Small intestine (tissue), 7 donors: Measurements from ENCODE around the gene STIL. TPM values are rescaled to one million over a fixed set of nuclear protein-coding genes. Genes with fewer than 3 reads are reported as not detected.
"Not testable (repeated sequence)": the region's sequence is repeated elsewhere in the genome, so short reads cannot be mapped to it uniquely, and the experiment has no call there.

Experiments
- DNase-seq, 2 donors: peaks; one replicate each; pipeline versions ENCODE4 v3.0.0 to v3.0.0-alpha.2; 2013
- FAIRE-seq: peaks from 2 replicates; lab custom pipeline; 2012; peaks lifted over from hg19 to GRCh38; lab: Jason Lieb, UNC
- H3K27ac ChIP-seq, 3 donors: one replicate each; pipeline ENCODE4 v1.5.1; 2013; ENCODE audit warnings: low read length in 2 of 3, mild to moderate bottlenecking in 2 of 3, control low read depth in 1 of 3, inconsistent platforms in 1 of 3, low read depth in 1 of 3, moderate library complexity in 1 of 3
- H3K27me3 ChIP-seq, 3 donors: one replicate each; pipeline ENCODE4 v1.6.1; 2013; ENCODE audit warnings: low read length in 3 of 3, inconsistent platforms in 1 of 3; ENCODE audit not compliant: control insufficient read depth in 3 of 3, insufficient read depth in 3 of 3
- H3K36me3 ChIP-seq, 3 donors: one replicate each; pipeline ENCODE4 v1.6.1; 2013; ENCODE audit warnings: low read length in 3 of 3, inconsistent platforms in 1 of 3, low read depth in 1 of 3, mild to moderate bottlenecking in 1 of 3, moderate library complexity in 1 of 3; ENCODE audit not compliant: control insufficient read depth in 3 of 3, insufficient read depth in 2 of 3
- H3K4me1 ChIP-seq, 3 donors: one replicate each; pipeline ENCODE4 v1.6.1; 2013; ENCODE audit warnings: low read length in 2 of 3, inconsistent platforms in 1 of 3, low read depth in 1 of 3, mild to moderate bottlenecking in 1 of 3, moderate library complexity in 1 of 3; ENCODE audit not compliant: control insufficient read depth in 3 of 3, insufficient read depth in 2 of 3
- H3K4me3 ChIP-seq, 3 donors: one replicate each; pipeline ENCODE4 v1.5.1; 2013; ENCODE audit warnings: low read length in 3 of 3, control low read depth in 1 of 3, inconsistent platforms in 1 of 3, low read depth in 1 of 3, mild to moderate bottlenecking in 1 of 3, moderate library complexity in 1 of 3
- H3K9me3 ChIP-seq, 2 donors: one replicate each; pipeline ENCODE4 v1.6.1; 2013; ENCODE audit warnings: low read depth in 1 of 2, low read length in 1 of 2; ENCODE audit not compliant: control insufficient read depth in 2 of 2, insufficient read depth in 1 of 2
- WGBS, 3 donors: extraction: QIAGEN DNeasy Blood & Tissue Kit; methylation state at CpG; one replicate each; pipeline ENCODE4 v1.1.7; 2013; 5-methylcytosine and 5-hydroxymethylcytosine counted together
- polyA plus RNA-seq, 4 donors: library from polyadenylated mRNA; stranded (reverse) in 3 of 4; unstranded in 1 of 4; fragments of 200-250 nt in 3 of 4; fragments of 120-200 nt in 1 of 4; gene quantifications; one replicate each; pipeline versions ENCODE4 v1.2.1 to v1.2.3, GENCODE V29; 2013
- donor health status: healthy with polysubstance abuse.
- donor health status: control.
- donor health status: control.
- donor health status: Bipolar disorder and iron deficiency.
- donor health status: healthy.

STIL gene
- polyA plus RNA-seq, 4 donors: 0.54 to 5.5 (median 3.2) TPM

DNA sequence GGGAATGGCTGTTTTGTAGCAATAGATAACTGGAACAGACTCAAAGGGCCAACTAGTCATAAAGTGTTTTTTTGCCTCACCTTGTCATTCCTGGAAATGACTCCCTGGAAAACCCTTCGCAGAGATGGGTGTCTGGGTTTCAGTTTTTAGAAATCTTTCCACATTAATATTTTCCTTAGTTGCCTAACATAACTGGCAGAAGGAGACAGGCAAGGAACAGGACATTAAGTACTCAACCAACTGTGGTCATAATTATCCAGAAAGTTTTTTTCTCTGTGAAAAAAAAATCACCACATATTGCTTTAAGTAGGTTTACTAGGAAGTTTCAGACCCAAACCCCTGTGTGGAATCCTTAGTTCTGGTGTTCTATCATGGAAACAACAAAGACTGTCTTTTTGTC, 16.3 kb upstream of the STIL start:
- no peak for FAIRE-seq
- Histone ChIP-seq H3K4me3 (no peak overlapping the region), H3K4me1 (peaks cover 0 to 19% (median 3%) of the 10 kb centered on the region in 3 donors), H3K27ac (no peak overlapping the region), H3K27me3 (no peaks in the 10 kb centered on the region), H3K36me3 (peaks cover 0 to 2% (median 0%) of the 10 kb centered on the region in 3 donors), H3K9me3 (no peaks in the 10 kb centered on the region)
- no peak for DNase-seq
- WGBS, 3 donors: 77 to 84% (median 82%) methylated on average over 1 of the region's 1 CpG

DNA sequence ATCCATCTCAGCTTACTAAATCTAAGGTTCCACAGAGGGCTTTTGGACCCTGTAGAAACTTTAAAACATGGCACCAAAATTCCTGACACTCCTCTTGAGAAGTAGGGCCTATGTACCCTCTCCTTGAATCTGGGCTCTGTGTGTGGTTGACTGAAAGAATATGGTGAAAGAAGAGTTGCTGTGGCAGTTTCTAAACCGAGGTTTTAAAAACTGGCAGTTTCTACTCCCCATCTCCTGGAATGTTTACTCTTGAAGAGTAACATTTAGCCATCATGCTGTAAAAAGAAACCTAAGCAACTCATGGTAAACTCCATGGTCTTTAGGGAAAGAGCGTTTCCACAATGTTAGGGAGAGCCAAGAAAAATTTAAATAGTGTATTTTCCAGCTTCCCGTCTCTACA, 15.0 kb upstream of the STIL start:
- peaks cover 0 to 18% (median 3%) of the 10 kb centered on the region in 3 donors for H3K4me1 ChIP-seq
- peaks cover 0 to 2% (median 0%) of the 10 kb centered on the region in 3 donors for H3K36me3 ChIP-seq
- DNase-seq: no peak
- H3K9me3 ChIP-seq: no peaks in the 10 kb centered on the region
- FAIRE-seq: no peak
- 89 to 96% (median 96%) methylated on average over 3 of the region's 3 CpGs for WGBS, 3 donors
- no peak overlapping the region for H3K4me3 ChIP-seq
- no peaks in the 10 kb centered on the region for H3K27me3 ChIP-seq
- H3K27ac ChIP-seq: no peak overlapping the region

DNA sequence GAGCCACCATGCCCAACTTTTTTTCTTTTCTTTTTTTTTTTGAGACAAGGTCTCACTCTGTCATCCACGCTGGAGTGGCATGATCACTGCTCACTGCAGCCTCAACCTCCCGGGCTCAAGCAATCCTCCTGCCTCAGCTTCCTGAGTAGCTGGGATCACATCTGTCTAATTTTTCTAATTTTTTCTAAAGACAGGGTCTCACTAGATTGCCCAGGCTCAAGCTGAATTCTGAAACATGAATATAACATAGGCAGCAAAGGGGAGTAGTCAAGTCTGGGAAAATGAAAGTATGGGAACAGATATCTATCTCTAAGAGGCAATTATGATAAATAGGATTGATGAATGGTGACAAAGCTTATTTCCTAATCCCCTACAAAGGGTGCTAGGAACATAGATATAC, 12.3 kb upstream of the STIL start:
- Histone ChIP-seq H3K4me1 (peaks cover 0 to 4% (median 0%) of the 10 kb centered on the region in 3 donors), H3K36me3 (peaks cover 0 to under 1% (median 0%) of the 10 kb centered on the region in 3 donors), H3K4me3 (no peak overlapping the region), H3K27ac (peak overlapping the region in 2 of 3 donors; percentile 70 to 80), H3K27me3 (no peaks in the 10 kb centered on the region), H3K9me3 (no peaks in the 10 kb centered on the region)
- FAIRE-seq (no peak), DNase-seq (no peak)
- WGBS, 3 donors: 71 to 94% (median 89%) methylated on average over 2 of the region's 2 CpGs

DNA sequence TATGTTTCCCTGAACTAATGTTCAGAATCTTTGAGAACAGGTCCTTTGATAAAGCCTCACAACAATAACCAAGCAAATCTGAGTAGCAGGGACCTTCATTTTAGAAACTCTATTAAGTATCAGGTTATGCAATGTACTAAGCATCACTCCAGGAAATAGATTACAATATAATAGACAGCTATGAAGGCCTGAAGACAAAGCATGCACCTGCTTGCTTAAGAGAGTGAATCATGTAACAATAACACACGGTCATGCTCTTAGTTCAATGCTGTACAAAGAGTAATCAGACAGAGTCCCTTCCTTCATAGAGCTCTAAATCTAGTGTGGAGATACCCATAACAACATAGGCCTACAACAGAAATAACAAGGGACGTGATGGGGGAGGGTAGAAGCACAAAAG, 11.6 kb upstream of the STIL start:
- FAIRE-seq (no peak), DNase-seq (peak; percentile 59 to 85)
- Histone ChIP-seq H3K36me3 (no peaks in the 10 kb centered on the region), H3K4me3 (no peak overlapping the region), H3K9me3 (no peaks in the 10 kb centered on the region), H3K4me1 (peaks cover 0 to 4% (median 0%) of the 10 kb centered on the region in 3 donors), H3K27ac (peak overlapping the region; percentile 26 to 80 (median 70)), H3K27me3 (no peaks in the 10 kb centered on the region)
- 27 to 70% (median 53%) methylated on average over 2 of the region's 2 CpGs for WGBS, 3 donors

DNA sequence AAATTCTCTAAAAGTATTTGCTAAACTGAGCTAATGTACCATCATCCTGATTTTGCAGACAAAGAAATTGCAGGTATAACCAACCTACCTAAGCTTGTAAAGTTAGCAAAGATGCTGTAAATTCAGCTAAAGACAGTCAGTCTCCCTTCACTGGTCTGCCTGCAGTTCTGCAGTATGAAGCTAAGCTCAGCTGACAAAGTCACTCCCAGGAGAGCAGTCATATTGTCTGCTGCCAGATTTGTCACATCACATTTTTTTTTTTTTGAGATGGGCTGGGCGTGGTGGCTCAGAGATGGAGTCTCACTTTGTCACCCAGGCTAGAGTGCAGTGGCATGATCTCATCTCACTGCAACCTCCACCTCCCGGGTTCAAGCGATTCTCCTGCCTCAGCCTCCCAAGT, 10.7 kb upstream of the STIL start:
- Histone ChIP-seq H3K27me3 (no peaks in the 10 kb centered on the region), H3K36me3 (no peaks in the 10 kb centered on the region), H3K9me3 (no peaks in the 10 kb centered on the region), H3K4me1 (peaks cover 0 to 4% (median 0%) of the 10 kb centered on the region in 3 donors), H3K27ac (peak overlapping the region; percentile 62 to 70 (median 69)), H3K4me3 (no peak overlapping the region)
- no peak for FAIRE-seq
- DNase-seq: peak; percentile 21 to 38
- WGBS, 3 donors: 55 to 82% (median 69%) methylated on average over 3 of the region's 3 CpGs

DNA sequence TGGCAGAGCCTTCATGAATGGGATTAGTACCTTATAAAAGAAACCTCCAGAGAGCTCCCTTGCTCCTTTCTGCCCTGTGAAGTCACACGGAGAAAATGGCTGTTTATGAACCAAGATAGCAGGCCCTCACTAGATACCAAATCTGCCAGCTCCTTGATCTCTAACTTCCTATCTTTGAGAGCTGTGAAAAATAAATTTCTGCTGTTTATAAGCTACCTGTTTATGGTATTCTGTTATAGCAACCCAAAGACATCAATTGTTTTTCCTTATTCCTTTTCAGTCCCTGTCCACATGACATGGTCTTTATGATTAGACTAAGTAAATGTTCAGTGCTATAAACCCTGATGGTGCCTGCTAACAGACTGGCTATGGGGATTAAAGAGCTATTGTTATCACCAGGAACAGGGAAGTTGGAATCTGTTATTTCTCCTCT, 9.7 kb upstream of the STIL start:
- H3K9me3 ChIP-seq: no peaks in the 10 kb centered on the region
- no peak overlapping the region for H3K4me3 ChIP-seq
- no peaks in the 10 kb centered on the region for H3K36me3 ChIP-seq
- H3K4me1 ChIP-seq: peaks cover 0 to 4% (median 0%) of the 10 kb centered on the region in 3 donors
- no peaks in the 10 kb centered on the region for H3K27me3 ChIP-seq
- DNase-seq: peak; percentile 87 to 96
- FAIRE-seq: peak; percentile 10
- peak overlapping the region; percentile 61 to 82 (median 62) for H3K27ac ChIP-seq
- 17 to 29% (median 17%) methylated on average over 1 of the region's 1 CpG for WGBS, 3 donors

DNA sequence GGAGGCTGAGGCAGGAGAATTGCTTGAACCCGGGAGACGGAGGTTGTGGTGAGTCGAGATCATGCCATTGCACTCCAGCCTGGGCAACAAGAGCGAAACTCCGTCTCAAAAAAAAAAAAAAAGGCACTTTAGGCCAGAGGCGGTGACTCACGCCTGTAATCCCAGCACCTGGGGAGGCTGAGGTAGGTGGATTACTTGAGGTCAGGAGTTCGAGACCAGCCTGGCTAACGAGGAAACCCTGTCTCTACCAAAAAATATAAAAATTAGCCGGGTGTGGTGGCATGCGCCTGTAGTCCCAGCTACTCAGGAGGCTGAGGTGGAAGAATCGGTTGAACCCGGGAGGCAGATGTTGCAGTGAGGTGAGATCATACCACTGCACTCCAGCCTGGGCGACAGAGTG, 6.0 kb upstream of the STIL start:
- H3K4me3 ChIP-seq, H3K4me1 ChIP-seq, FAIRE-seq, DNase-seq, H3K36me3 ChIP-seq, H3K27me3 ChIP-seq, H3K27ac ChIP-seq, H3K9me3 ChIP-seq: not testable (repeated sequence)
- WGBS, 3 donors: 91 to 95% (median 92%) methylated on average over 14 of the region's 14 CpGs

DNA sequence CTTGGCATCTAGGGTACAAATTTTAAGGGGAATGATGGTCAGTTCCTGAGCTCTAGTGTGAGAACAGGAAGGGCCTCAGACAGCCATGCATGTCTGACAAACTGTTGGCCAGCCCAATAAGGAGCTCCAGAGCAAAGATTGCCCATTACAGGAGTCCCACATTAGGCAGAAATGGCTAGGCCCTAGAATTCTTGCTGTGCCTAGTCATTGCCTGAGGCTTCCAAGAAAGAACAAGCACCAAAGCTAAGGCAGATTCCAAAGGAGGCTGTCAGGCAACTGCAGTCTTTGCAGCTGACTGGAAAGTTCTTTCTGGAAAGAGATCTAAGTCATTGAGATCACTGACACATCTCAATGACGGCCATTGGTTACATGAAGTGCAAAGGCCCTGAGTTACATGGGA, 3.9 kb upstream of the STIL start:
- no peak overlapping the region for H3K27ac ChIP-seq
- FAIRE-seq (no peak), DNase-seq (no peak)
- H3K36me3 ChIP-seq: no peaks in the 10 kb centered on the region
- no peaks in the 10 kb centered on the region for H3K4me1 ChIP-seq
- 87 to 90% (median 89%) methylated on average over 1 of the region's 1 CpG for WGBS, 3 donors
- H3K27me3 ChIP-seq: no peaks in the 10 kb centered on the region
- no peak overlapping the region for H3K4me3 ChIP-seq
- H3K9me3 ChIP-seq: no peaks in the 10 kb centered on the region

DNA sequence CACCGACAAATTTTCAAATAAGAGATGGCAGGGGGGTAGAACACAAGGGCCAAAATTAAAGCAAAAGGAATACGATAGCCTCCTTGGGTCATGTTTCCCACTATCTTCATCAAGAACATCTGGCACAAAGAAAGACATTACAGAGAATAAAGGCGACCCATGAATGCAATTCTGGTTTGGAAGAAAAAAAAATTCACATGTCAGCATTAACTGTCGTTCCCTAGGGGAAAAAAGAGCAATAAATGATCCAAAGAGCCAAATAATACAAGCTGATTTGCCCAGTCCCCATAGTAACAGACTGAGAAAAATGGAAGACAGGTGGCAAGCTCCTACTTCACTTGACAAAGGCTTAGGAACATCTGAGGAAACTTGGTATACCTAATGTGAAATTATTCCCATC, 4.5 kb downstream of the STIL start:
- FAIRE-seq (no peak), DNase-seq (no peak)
- Histone ChIP-seq H3K4me1 (no peaks in the 10 kb centered on the region), H3K27me3 (no peaks in the 10 kb centered on the region), H3K27ac (no peak overlapping the region), H3K4me3 (no peak overlapping the region), H3K9me3 (no peaks in the 10 kb centered on the region), H3K36me3 (peaks cover 0 to 12% (median 0%) of the 10 kb centered on the region in 3 donors)
- WGBS, 3 donors: 84 to 96% (median 91%) methylated on average over 4 of the region's 4 CpGs
